ENCODE data around the gene NR4A1. TPM values are rescaled to one million over a fixed set of nuclear protein-coding genes. Genes with fewer than 3 reads are reported as not detected.

Gene NR4A1
- total RNA-seq, 1 experiment from 2014 or later, result 25.8 TPM

- no peaks in the 10 kb centered on the region for H3K9me3 Mint-ChIP-seq
- H2BK120ac ChIP-seq (ENCODE audit: low read depth, low read length, poor library complexity, severe bottlenecking), result no peak overlapping the region
- H4K8ac ChIP-seq (replicated peaks; ENCODE audit: insufficient read length, low read depth, low read length), result no peak overlapping the region
- H3K4ac ChIP-seq (ENCODE audit: low read depth, low read length), result no peak overlapping the region
- no peak overlapping the region for H2AFZ ChIP-seq (ENCODE audit: low read length)
- no peak overlapping the region for H3K56ac ChIP-seq (ENCODE audit: insufficient read length, low read depth, low read length)
- no peak overlapping the region for H3T11ph ChIP-seq (ENCODE audit: low read length)
- no peaks in the 10 kb centered on the region for H3K23me2 ChIP-seq (ENCODE audit: insufficient read length, low read depth, low read length, poor library complexity, severe bottlenecking)
- TF ChIP-seq, protein P1, sequence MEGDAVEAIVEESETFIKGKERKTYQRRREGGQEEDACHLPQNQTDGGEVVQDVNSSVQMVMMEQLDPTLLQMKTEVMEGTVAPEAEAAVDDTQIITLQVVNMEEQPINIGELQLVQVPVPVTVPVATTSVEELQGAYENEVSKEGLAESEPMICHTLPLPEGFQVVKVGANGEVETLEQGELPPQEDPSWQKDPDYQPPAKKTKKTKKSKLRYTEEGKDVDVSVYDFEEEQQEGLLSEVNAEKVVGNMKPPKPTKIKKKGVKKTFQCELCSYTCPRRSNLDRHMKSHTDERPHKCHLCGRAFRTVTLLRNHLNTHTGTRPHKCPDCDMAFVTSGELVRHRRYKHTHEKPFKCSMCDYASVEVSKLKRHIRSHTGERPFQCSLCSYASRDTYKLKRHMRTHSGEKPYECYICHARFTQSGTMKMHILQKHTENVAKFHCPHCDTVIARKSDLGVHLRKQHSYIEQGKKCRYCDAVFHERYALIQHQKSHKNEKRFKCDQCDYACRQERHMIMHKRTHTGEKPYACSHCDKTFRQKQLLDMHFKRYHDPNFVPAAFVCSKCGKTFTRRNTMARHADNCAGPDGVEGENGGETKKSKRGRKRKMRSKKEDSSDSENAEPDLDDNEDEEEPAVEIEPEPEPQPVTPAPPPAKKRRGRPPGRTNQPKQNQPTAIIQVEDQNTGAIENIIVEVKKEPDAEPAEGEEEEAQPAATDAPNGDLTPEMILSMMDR (conservative IDR thresholded peaks at IDR 0.05), result no peak
- H4K20me1 ChIP-seq (ENCODE audit: control insufficient read depth, insufficient read depth, insufficient read length), result no peaks in the 10 kb centered on the region
- H2AK5ac ChIP-seq (ENCODE audit: insufficient read length, low read length), result no peak overlapping the region
- no peak overlapping the region for H3K23ac ChIP-seq (ENCODE audit: insufficient read length, low read depth, low read length)
- no peak overlapping the region for H3K4me3 Mint-ChIP-seq
- H2BK15ac ChIP-seq (ENCODE audit: low read depth, low read length), result no peak overlapping the region
- no peak overlapping the region for H4K91ac ChIP-seq (ENCODE audit: insufficient read length, low read depth, low read length)
- H3K18ac ChIP-seq (ENCODE audit: insufficient read length, low read depth, low read length), result no peak overlapping the region
- no peak overlapping the region for H2BK5ac ChIP-seq (ENCODE audit: insufficient read length, low read length)
- no peak overlapping the region for H3K27ac ChIP-seq (ENCODE audit: insufficient read length, low read depth, low read length)
- no peak overlapping the region for H2BK12ac ChIP-seq (ENCODE audit: insufficient read length, low read depth, low read length)
- H3K9ac ChIP-seq (ENCODE audit: extremely low read depth, insufficient read length, low read length), result no peak overlapping the region
- H3K9me3 ChIP-seq (ENCODE audit: control insufficient read depth, low read depth, low read length), result no peaks in the 10 kb centered on the region
- H2BK20ac ChIP-seq (ENCODE audit: low read depth, low read length, poor library complexity, severe bottlenecking), result no peak overlapping the region
- DNase-seq, result no peak
- H3K79me2 ChIP-seq (ENCODE audit: insufficient read depth, low read length), result no peaks in the 10 kb centered on the region
- peaks cover 32% of the 10 kb centered on the region for H3K27me3 Mint-ChIP-seq (ENCODE audit: low read depth)
- H3K4me2 ChIP-seq (ENCODE audit: insufficient read depth, insufficient read length, low read length), result no peak overlapping the region
- no peak overlapping the region for H4K5ac ChIP-seq (ENCODE audit: insufficient read length, low read depth, low read length)
- H3K27ac Mint-ChIP-seq, result no peak overlapping the region
- H3K4me1 ChIP-seq (ENCODE audit: insufficient read depth, low read length), result no peaks in the 10 kb centered on the region; the same call in 1 of the 2 replicates
- H3K14ac ChIP-seq (ENCODE audit: insufficient read depth, low read length), result no peak overlapping the region
- WGBS (ENCODE audit: extremely low coverage, insufficient read length, low lambda C conversion rate), result no CpG with 5 or more reads among the region's 7 CpGs
- no peaks in the 10 kb centered on the region for H3K79me1 ChIP-seq (ENCODE audit: insufficient read depth, low read depth, low read length, poor library complexity, severe bottlenecking)
- no peaks in the 10 kb centered on the region for H3K27me3 ChIP-seq (ENCODE audit: insufficient read depth, low read length)
- peaks cover 15% of the 10 kb centered on the region in 2 experiments for H3K4me1 Mint-ChIP-seq
- H3K36me3 Mint-ChIP-seq (ENCODE audit: insufficient read depth in 1 of 3, low read depth in 3 of 3), result no peaks in the 10 kb centered on the region
These were observed 42.1 kb downstream of the NR4A1 start for GRCh38 chr12:52093346-52093745.

Measured in H9 (cell line).